Sigmoid colon (tissue), 4 donors: ENCODE results near the gene SIRT3.

Experiments
- CTCF ChIP-seq, 4 experiments: fragments of 450-650 bp in 3 of 4; fragments of 200-600 bp in 1 of 4; IDR thresholded peaks; one replicate each; pipeline ENCODE4 v1.5.1; 2016 to 2019; ENCODE audit warnings: antibody characterized with exemption in 4 of 4, mild to moderate bottlenecking in 3 of 4, moderate library complexity in 2 of 4
- EP300 ChIP-seq, 4 donors: sonication (generic); formaldehyde crosslinking; IDR thresholded peaks; one replicate each; pipeline ENCODE4 v1.6.1; 2017; ENCODE audit warnings: antibody characterized with exemption in 4 of 4
- POLR2A ChIP-seq, 2 donors: fragments of 450-650 bp; IDR thresholded peaks; one replicate each; pipeline ENCODE4 v1.6.1; 2016; ENCODE audit warnings: antibody characterized with exemption in 2 of 2, mild to moderate bottlenecking in 2 of 2, moderate library complexity in 2 of 2

GRCh38 chr11:200224-201003 lies 35.7 kb downstream of the SIRT3 start:
- TF ChIP-seq CTCF (IDR thresholded peaks at IDR 0.05) (no peak), POLR2A (IDR thresholded peaks at IDR 0.05) (no peak), EP300 (IDR thresholded peaks at IDR 0.05) (no peak)
